ENCODE measurements around the gene PPP1R27. TPM values are rescaled to one million over a fixed set of nuclear protein-coding genes. Genes with fewer than 3 reads are reported as not detected.

PPP1R27 gene
- total RNA-seq, 1 donor from 2014 or later = not detected

DNA sequence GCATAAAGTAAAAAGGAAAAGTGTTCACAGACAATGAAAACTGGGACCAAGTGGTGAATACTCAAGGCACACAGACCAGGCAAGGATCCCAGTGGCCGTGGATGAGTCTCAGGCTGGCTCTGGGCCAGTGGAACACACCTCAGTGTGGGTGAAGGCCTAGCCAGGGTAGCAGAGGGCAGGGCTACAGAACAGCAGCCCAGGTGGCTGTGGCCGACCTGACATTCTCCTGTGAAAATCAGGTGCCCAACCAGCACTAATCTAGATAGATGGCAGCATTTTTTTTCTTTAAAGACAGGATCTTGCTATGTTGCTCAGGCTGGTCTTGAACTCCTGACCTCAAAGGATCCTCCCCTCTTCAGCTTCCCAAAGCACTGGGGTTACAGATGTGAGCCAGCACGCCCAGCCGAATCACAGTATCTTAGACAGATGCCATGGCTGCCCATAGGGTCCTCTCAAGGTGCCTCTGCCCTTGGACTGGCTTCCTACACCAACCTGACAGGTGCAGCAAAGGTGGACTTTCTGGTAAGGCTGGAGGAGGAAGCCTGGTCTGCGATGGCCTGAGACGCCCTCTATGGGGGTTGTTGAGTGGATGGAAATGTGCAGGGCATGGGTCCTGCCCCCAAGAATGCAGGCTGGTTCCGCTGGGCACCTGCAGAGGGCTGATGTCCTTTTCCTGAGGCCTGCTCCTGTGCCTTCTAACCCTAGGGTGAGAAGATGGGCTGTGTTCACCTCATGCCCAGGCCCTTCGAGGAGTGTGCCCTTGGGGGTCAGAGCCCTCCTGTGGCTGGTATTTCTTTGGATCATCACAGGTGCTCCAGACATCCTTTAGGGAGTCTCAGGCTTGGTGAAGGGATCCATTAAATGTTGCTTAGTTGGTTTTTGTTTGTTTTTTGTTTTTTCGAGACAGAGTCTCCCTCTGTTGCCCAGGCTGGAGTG is 29.3 kb upstream of the PPP1R27 start:
- peaks cover 2% of the 10 kb centered on the region for H3K36me3 Mint-ChIP-seq
- TF ChIP-seq, protein P1, sequence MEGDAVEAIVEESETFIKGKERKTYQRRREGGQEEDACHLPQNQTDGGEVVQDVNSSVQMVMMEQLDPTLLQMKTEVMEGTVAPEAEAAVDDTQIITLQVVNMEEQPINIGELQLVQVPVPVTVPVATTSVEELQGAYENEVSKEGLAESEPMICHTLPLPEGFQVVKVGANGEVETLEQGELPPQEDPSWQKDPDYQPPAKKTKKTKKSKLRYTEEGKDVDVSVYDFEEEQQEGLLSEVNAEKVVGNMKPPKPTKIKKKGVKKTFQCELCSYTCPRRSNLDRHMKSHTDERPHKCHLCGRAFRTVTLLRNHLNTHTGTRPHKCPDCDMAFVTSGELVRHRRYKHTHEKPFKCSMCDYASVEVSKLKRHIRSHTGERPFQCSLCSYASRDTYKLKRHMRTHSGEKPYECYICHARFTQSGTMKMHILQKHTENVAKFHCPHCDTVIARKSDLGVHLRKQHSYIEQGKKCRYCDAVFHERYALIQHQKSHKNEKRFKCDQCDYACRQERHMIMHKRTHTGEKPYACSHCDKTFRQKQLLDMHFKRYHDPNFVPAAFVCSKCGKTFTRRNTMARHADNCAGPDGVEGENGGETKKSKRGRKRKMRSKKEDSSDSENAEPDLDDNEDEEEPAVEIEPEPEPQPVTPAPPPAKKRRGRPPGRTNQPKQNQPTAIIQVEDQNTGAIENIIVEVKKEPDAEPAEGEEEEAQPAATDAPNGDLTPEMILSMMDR (IDR thresholded peaks at IDR 0.05; ENCODE audit: unreplicated experiment) = no peak
- H3K4me3 Mint-ChIP-seq = no peak overlapping the region

DNA sequence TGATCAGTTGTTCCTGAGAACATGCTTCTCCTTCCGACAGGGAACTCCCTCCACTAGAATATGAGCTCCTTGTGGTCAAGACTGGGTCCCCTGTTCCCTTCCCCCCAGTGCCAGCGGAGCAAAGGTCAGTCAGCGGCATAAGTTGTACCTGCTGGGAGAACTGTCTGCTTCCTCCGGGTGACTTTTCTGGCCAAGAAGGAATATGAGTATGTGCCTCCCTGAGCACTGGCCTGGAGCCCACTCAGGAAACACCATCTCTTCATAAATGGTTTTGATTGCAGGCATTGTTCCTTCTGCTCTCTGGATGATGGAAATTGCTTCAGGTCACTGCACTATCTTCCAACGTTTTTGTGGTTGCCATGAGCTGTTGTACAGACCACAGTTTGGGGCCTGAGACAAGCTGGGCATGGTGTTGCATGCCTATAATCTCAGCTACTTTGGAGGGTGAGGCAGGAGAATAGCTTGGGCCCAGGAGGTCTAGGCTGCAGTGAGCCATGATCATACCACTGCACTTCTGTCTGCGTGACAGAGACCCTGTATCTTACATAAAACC is 28.3 kb upstream of the PPP1R27 start:
- no peaks in the 10 kb centered on the region for H3K9me3 Mint-ChIP-seq
- DNase-seq (ENCODE audit: low spot score in 2 of 2, unreplicated experiment in 2 of 2) = no peak
- H3K36me3 Mint-ChIP-seq = peaks cover 2% of the 10 kb centered on the region
- H3K4me3 Mint-ChIP-seq = peak overlapping the region; percentile 58
- peak overlapping the region; percentile 51 for H3K27ac Mint-ChIP-seq
- TF ChIP-seq, protein P1 (IDR thresholded peaks at IDR 0.05; ENCODE audit: unreplicated experiment) = no peak
- H3K4me1 Mint-ChIP-seq = peaks cover 50% of the 10 kb centered on the region
- H3K27me3 Mint-ChIP-seq (ENCODE audit: low read depth) = peaks cover 2% of the 10 kb centered on the region

More for the DNA sequence above, 29.3 kb upstream of the PPP1R27 start:
- no peaks in the 10 kb centered on the region for H3K9me3 Mint-ChIP-seq
- peaks cover 47% of the 10 kb centered on the region for H3K4me1 Mint-ChIP-seq
- DNase-seq (ENCODE audit: low spot score in 2 of 2, unreplicated experiment in 2 of 2) = no peak
- no peak overlapping the region for H3K27ac Mint-ChIP-seq
- H3K27me3 Mint-ChIP-seq (ENCODE audit: low read depth) = peaks cover 2% of the 10 kb centered on the region

DNA sequence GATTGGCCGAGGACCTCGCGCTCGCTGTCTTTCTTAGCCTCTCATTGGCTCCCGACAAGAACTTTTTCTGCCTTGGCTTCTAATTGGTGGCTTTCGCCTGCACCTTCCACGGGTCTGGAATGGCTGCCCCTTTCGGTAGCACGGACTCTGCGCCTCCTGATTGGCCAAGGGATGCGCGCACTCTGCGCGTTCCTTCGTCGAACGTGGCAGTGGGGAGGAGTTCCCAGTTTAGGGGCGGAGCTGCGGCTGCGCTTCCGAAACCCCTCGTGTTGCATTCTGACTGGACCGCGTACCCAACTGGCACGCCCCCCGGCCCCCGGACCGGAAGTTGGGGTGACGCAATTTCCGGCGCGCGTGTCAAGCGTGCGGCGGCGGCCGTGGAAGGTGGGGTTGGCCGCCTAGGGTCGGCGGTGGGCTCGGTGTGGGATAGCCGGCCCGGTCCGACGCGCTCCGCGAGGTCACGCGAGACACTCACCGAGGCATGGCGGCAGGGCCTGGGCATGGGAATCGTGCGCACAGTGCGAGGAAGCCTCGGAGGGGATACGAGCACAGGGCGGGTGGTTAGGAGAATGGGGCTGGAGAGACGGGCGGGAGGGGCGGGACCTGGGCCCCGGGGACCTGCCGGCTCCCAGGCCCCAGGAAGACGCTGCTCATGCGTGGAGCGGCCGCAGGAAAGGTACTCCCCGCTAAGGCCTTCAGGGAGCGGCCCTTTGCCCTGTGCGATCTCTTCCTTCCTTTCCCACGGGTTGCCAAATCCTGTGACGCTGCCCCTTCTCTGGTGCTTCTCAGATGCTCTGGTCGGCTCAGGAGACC is 26.1 kb upstream of the PPP1R27 start:
- Mint-ChIP-seq H3K27me3 (ENCODE audit: low read depth) (peaks cover 2% of the 10 kb centered on the region), H3K9me3 (no peaks in the 10 kb centered on the region), H3K4me3 (peak overlapping the region; percentile 88), H3K27ac (peak overlapping the region; percentile 99), H3K36me3 (peaks cover 9% of the 10 kb centered on the region), H3K4me1 (peaks cover 43% of the 10 kb centered on the region)
- TF ChIP-seq, protein P1 (IDR thresholded peaks at IDR 0.05; ENCODE audit: unreplicated experiment) = no peak
- peak; percentile 99 to 100 for DNase-seq (ENCODE audit: low spot score in 2 of 2, unreplicated experiment in 2 of 2)

DNA sequence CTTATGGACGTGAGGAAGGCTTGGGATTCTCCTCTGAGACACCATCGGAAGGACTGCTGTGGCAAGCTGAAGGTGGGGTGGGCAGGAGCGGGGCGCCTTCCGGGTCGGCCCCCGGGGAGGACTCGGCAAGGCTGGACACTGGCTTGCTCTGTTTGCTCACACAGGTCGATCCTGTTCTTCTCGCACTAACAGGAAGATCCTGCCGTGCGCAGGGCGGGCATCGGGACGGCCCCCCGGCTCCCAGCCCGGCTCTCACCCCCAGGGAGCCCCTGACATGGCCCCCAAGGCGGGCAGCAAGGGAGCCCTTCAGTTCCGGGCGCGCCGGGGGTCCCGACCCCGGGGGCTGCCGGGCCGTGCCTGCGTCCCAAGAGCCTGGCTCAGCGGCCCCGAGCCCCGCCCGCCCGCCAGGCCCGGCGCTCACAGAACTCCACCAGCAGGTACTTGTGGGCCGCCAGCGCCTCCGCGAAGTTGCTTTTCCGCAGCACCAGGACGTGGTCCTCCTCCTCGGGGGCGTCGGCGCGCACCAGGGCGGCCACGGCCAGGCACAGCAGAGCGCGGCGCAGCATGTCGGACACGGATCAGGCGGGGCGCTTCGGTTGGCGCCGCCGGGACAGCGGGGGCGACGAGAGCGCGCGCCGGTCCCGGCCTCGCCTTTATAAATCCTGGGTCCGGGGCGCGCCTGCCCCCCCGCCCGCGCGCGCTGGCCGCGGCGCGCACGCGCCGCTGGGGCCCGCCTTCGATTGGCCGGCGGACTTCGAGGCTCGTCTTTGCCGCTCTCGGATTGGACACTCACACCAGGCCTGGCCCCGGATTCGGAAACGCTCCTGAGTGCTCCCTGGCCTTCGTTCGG is 25.3 kb upstream of the PPP1R27 start, which contains the start of gene P4HB:
Gene P4HB, minus strand, starts transcription at position 630 of the 850 bp plus-strand sequence. Its CDS starts 64 bp downstream, at position 566.
- no peak for DNase-seq (ENCODE audit: low spot score in 2 of 2, unreplicated experiment in 2 of 2)
- Mint-ChIP-seq H3K27me3 (ENCODE audit: low read depth) (peaks cover 2% of the 10 kb centered on the region), H3K4me3 (peak within 1 kb of the TSS; percentile 88), H3K9me3 (no peaks in the 10 kb centered on the region), H3K27ac (peak within 1 kb of the TSS; percentile 99), H3K4me1 (peaks cover 43% of the 10 kb centered on the region), H3K36me3 (peaks cover 9% of the 10 kb centered on the region)
- TF ChIP-seq, protein P1 (IDR thresholded peaks at IDR 0.05; ENCODE audit: unreplicated experiment) = no peak

All from mesothelial cell of epicardium (in vitro differentiated cells).